HUES6 (cell line): ENCODE results near the gene TRAIP.
A peak's percentile ranks its signal among the peaks of the same experiment; 100 is the strongest.

Source experiments
- H3K27ac ChIP-seq: 2 replicates; pipeline ENCODE4 v1.7.0; 2013; ENCODE audit warnings: low read depth, mild to moderate bottlenecking, low read length, inconsistent platforms
- H3K27me3 ChIP-seq: 2 replicates; pipeline ENCODE4 v1.6.1; 2013; ENCODE audit warnings: low read length; ENCODE audit not compliant: control insufficient read depth, insufficient read depth
- H3K36me3 ChIP-seq: 2 replicates; pipeline ENCODE4 v1.6.1; 2013; ENCODE audit warnings: low read length; ENCODE audit not compliant: control insufficient read depth, insufficient read depth
- H3K4me1 ChIP-seq: 2 replicates; pipeline ENCODE4 v1.6.1; 2013; ENCODE audit warnings: low read length; ENCODE audit not compliant: control insufficient read depth, insufficient read depth
- H3K4me3 ChIP-seq: 2 replicates; pipeline ENCODE4 v1.5.1; 2013; ENCODE audit warnings: low read depth, low read length
- H3K9ac ChIP-seq: one replicate; pipeline ENCODE4 v1.6.1; 2013; ENCODE audit warnings: mild to moderate bottlenecking, low read length
- H3K9me3 ChIP-seq: 2 replicates; pipeline ENCODE4 v1.6.1; 2013; ENCODE audit warnings: low read depth, low read length; ENCODE audit not compliant: control insufficient read depth, insufficient read depth

TRAIP gene

GRCh38 chr3:49813497-49814174 is 42.7 kb downstream of the TRAIP start, which contains the start of gene UBA7:
TSS of gene UBA7 (minus strand) at chr3:49813953. CDS start at chr3:49813787, 166 bp downstream.
- Histone ChIP-seq H3K36me3 (no peaks in the 10 kb centered on the region), H3K9me3 (no peaks in the 10 kb centered on the region), H3K27ac (no peak within 1 kb of the TSS), H3K9ac (no peak within 1 kb of the TSS), H3K4me3 (no peak within 1 kb of the TSS), H3K27me3 (no peaks in the 10 kb centered on the region; the same call in 1 of the 2 replicates), H3K4me1 (no peaks in the 10 kb centered on the region)

- H3K4me1 ChIP-seq: no peaks in the 10 kb centered on the region; the same call in 1 of the 2 replicates
- no peaks in the 10 kb centered on the region for H3K36me3 ChIP-seq
- no peaks in the 10 kb centered on the region for H3K9me3 ChIP-seq
- no peaks in the 10 kb centered on the region; the same call in 1 of the 2 replicates for H3K27me3 ChIP-seq
- no peak overlapping the region for H3K9ac ChIP-seq
- H3K4me3 ChIP-seq: no peak overlapping the region
- H3K27ac ChIP-seq: no peak overlapping the region
Observed at GRCh38 chr3:49812916-49813496, 43.4 kb downstream of the TRAIP start.

- no peaks in the 10 kb centered on the region for H3K36me3 ChIP-seq
- H3K9ac ChIP-seq: no peak overlapping the region
- peaks cover 26% of the 10 kb centered on the region for H3K27me3 ChIP-seq
- H3K4me3 ChIP-seq: no peak overlapping the region
- H3K27ac ChIP-seq: no peak overlapping the region
- H3K9me3 ChIP-seq: no peaks in the 10 kb centered on the region
- H3K4me1 ChIP-seq: peaks cover 27% of the 10 kb centered on the region
Observed at GRCh38 chr3:49807431-49808114, 48.8 kb downstream of the TRAIP start.

GRCh38 chr3:49806850-49807249 is 49.5 kb downstream of the TRAIP start:
- Histone ChIP-seq H3K36me3 (no peaks in the 10 kb centered on the region), H3K27ac (no peak overlapping the region), H3K4me3 (no peak overlapping the region)

GRCh38 chr3:49805897-49806701 is 50.3 kb downstream of the TRAIP start:
- Histone ChIP-seq H3K27me3 (peaks cover 38% of the 10 kb centered on the region), H3K9me3 (no peaks in the 10 kb centered on the region), H3K27ac (no peak overlapping the region), H3K36me3 (no peaks in the 10 kb centered on the region), H3K4me1 (peaks cover 29% of the 10 kb centered on the region), H3K9ac (no peak overlapping the region), H3K4me3 (no peak overlapping the region)

More at GRCh38 chr3:49806850-49807249, 49.5 kb downstream of the TRAIP start:
- H3K4me1 ChIP-seq: peaks cover 29% of the 10 kb centered on the region
- peaks cover 30% of the 10 kb centered on the region for H3K27me3 ChIP-seq
- no peaks in the 10 kb centered on the region for H3K9me3 ChIP-seq
- H3K9ac ChIP-seq: no peak overlapping the region

GRCh38 chr3:49805367-49805782 is 51.0 kb downstream of the TRAIP start:
- Histone ChIP-seq H3K4me3 (no peak overlapping the region), H3K9ac (no peak overlapping the region), H3K4me1 (peaks cover 29% of the 10 kb centered on the region), H3K27ac (no peak overlapping the region), H3K9me3 (no peaks in the 10 kb centered on the region), H3K36me3 (no peaks in the 10 kb centered on the region), H3K27me3 (peaks cover 40% of the 10 kb centered on the region)

- no peak overlapping the region for H3K27ac ChIP-seq
- no peaks in the 10 kb centered on the region for H3K9me3 ChIP-seq
- peaks cover 29% of the 10 kb centered on the region for H3K4me1 ChIP-seq
- H3K27me3 ChIP-seq: peaks cover 47% of the 10 kb centered on the region
- no peak overlapping the region for H3K9ac ChIP-seq
- peak overlapping the region; percentile 95; the same call in 1 of the 2 replicates for H3K4me3 ChIP-seq
- no peaks in the 10 kb centered on the region for H3K36me3 ChIP-seq
Observed at GRCh38 chr3:49804141-49805041, 52.0 kb downstream of the TRAIP start.

GRCh38 chr3:49803465-49804140 is 52.8 kb downstream of the TRAIP start:
- no peak overlapping the region for H3K27ac ChIP-seq
- H3K4me1 ChIP-seq: peaks cover 29% of the 10 kb centered on the region
- H3K4me3 ChIP-seq: peak overlapping the region; percentile 95
- H3K9me3 ChIP-seq: no peaks in the 10 kb centered on the region
- H3K9ac ChIP-seq: no peak overlapping the region
- no peaks in the 10 kb centered on the region for H3K36me3 ChIP-seq
- H3K27me3 ChIP-seq: peaks cover 48% of the 10 kb centered on the region

GRCh38 chr3:49802719-49803464 is 53.5 kb downstream of the TRAIP start, which contains the start of gene INKA1:
TSS of gene INKA1 (plus strand) at chr3:49803261. CDS start at chr3:49803393, 132 bp downstream.
- Histone ChIP-seq H3K4me1 (peaks cover 29% of the 10 kb centered on the region), H3K36me3 (no peaks in the 10 kb centered on the region), H3K9me3 (no peaks in the 10 kb centered on the region), H3K9ac (peak within 1 kb of the TSS; percentile 54), H3K4me3 (peak within 1 kb of the TSS; percentile 95), H3K27ac (no peak within 1 kb of the TSS), H3K27me3 (peaks cover 48% of the 10 kb centered on the region)
